H9 (cell line): Measurements from ENCODE around the gene CASP12. TPM values are rescaled to one million over a fixed set of nuclear protein-coding genes. Genes with fewer than 3 reads are reported as not detected.

Source experiments
- DNase-seq: peaks from one replicate; pipeline ENCODE4 v3.0.0-alpha.2; 2017
- H2AFZ ChIP-seq: one replicate; pipeline ENCODE4 v1.6.1; 2013; ENCODE audit warnings: mild to moderate bottlenecking, low read length, control low read depth, moderate library complexity
- H2AK5ac ChIP-seq: 2 replicates; pipeline ENCODE4 v1.6.1; 2013; ENCODE audit warnings: low read length, control low read depth, mixed read lengths; ENCODE audit not compliant: insufficient read length
- H2BK120ac ChIP-seq: one replicate; pipeline ENCODE4 v1.6.1; 2013; ENCODE audit warnings: low read depth, mild to moderate bottlenecking, low read length, control low read depth, inconsistent platforms; ENCODE audit not compliant: poor library complexity, severe bottlenecking
- H2BK12ac ChIP-seq: 2 replicates; pipeline ENCODE4 v1.6.1; 2013; ENCODE audit warnings: low read length, control low read depth, mixed read lengths, low read depth; ENCODE audit not compliant: insufficient read length
- H2BK15ac ChIP-seq: 2 replicates; pipeline ENCODE4 v1.6.1; 2013; ENCODE audit warnings: low read depth, low read length, control low read depth
- H2BK20ac ChIP-seq: one replicate; pipeline ENCODE4 v1.6.1; 2013; ENCODE audit warnings: low read depth, mild to moderate bottlenecking, low read length, control low read depth, inconsistent platforms; ENCODE audit not compliant: poor library complexity, severe bottlenecking
- H2BK5ac ChIP-seq: 2 replicates; pipeline ENCODE4 v1.6.1; 2013; ENCODE audit warnings: low read length, control low read depth, mixed read lengths; ENCODE audit not compliant: insufficient read length
- H3K14ac ChIP-seq: 2 replicates; pipeline ENCODE4 v1.6.1; 2013; ENCODE audit warnings: low read length, control low read depth; ENCODE audit not compliant: insufficient read depth
- H3K18ac ChIP-seq: 2 replicates; pipeline ENCODE4 v1.6.1; 2013; ENCODE audit warnings: low read depth, mild to moderate bottlenecking, mixed read lengths, low read length, control low read depth; ENCODE audit not compliant: insufficient read length
- H3K23ac ChIP-seq: 2 replicates; pipeline ENCODE4 v1.6.1; 2013; ENCODE audit warnings: low read length, control low read depth, mixed read lengths, low read depth; ENCODE audit not compliant: insufficient read length
- H3K23me2 ChIP-seq: 2 replicates; pipeline ENCODE4 v1.6.1; 2013; ENCODE audit warnings: low read depth, mild to moderate bottlenecking, mixed read lengths, low read length, control low read depth; ENCODE audit not compliant: insufficient read length, poor library complexity, severe bottlenecking
- H3K27ac ChIP-seq: 2 replicates; pipeline ENCODE4 v1.5.1; 2013; ENCODE audit warnings: low read length, control low read depth, mixed read lengths, low read depth; ENCODE audit not compliant: insufficient read length
- H3K27me3 ChIP-seq: 2 replicates; pipeline ENCODE4 v1.6.1; 2013; ENCODE audit warnings: low read length, control low read depth, inconsistent platforms; ENCODE audit not compliant: insufficient read depth
- H3K4ac ChIP-seq: 2 replicates; pipeline ENCODE4 v1.6.1; 2013; ENCODE audit warnings: low read depth, mild to moderate bottlenecking, control low read depth, inconsistent platforms, low read length, moderate library complexity
- H3K4me1 ChIP-seq: 2 replicates; pipeline ENCODE4 v1.6.1; 2013; ENCODE audit warnings: low read length, control low read depth, inconsistent platforms; ENCODE audit not compliant: insufficient read depth
- H3K4me2 ChIP-seq: 2 replicates; pipeline ENCODE4 v1.6.1; 2013; ENCODE audit warnings: low read length, control low read depth, mixed read lengths; ENCODE audit not compliant: insufficient read length, insufficient read depth
- H3K56ac ChIP-seq: 2 replicates; pipeline ENCODE4 v1.6.1; 2013; ENCODE audit warnings: low read depth, mild to moderate bottlenecking, mixed read lengths, low read length, control low read depth; ENCODE audit not compliant: insufficient read length
- H3K79me1 ChIP-seq: 2 replicates; pipeline ENCODE4 v1.6.1; 2013; ENCODE audit warnings: low read depth, mild to moderate bottlenecking, moderate library complexity, low read length, control low read depth, inconsistent platforms; ENCODE audit not compliant: insufficient read depth, poor library complexity, severe bottlenecking
- H3K79me2 ChIP-seq: 2 replicates; pipeline ENCODE4 v1.6.1; 2013; ENCODE audit warnings: low read length, control low read depth, inconsistent platforms; ENCODE audit not compliant: insufficient read depth
- H3K9ac ChIP-seq: 2 replicates; pipeline ENCODE4 v1.6.1; 2013; ENCODE audit warnings: low read length, control low read depth, mixed read lengths; ENCODE audit not compliant: insufficient read length; ENCODE audit errors: extremely low read depth
- H3K9me3 ChIP-seq: one replicate; pipeline ENCODE4 v1.6.1; 2013; ENCODE audit warnings: low read depth, low read length, inconsistent platforms; ENCODE audit not compliant: control insufficient read depth
- H3T11ph ChIP-seq: one replicate; pipeline ENCODE4 v1.6.1; 2013; ENCODE audit warnings: mild to moderate bottlenecking, low read length, control low read depth, inconsistent platforms
- H4K20me1 ChIP-seq: one replicate; pipeline ENCODE4 v1.6.1; 2013; ENCODE audit not compliant: control insufficient read depth, insufficient read length, insufficient read depth
- H4K5ac ChIP-seq: 2 replicates; pipeline ENCODE4 v1.6.1; 2013; ENCODE audit warnings: low read depth, mild to moderate bottlenecking, mixed read lengths, low read length, control low read depth; ENCODE audit not compliant: insufficient read length
- H4K8ac ChIP-seq: replicated peaks from 2 replicates; pipeline ENCODE4 v1.6.1; 2013; ENCODE audit warnings: low read length, control low read depth, mixed read lengths, low read depth; ENCODE audit not compliant: insufficient read length
- H4K91ac ChIP-seq: 2 replicates; pipeline ENCODE4 v1.6.1; 2013; ENCODE audit warnings: low read depth, mild to moderate bottlenecking, moderate library complexity, mixed read lengths, low read length, control low read depth; ENCODE audit not compliant: insufficient read length
- H3K27ac Mint-ChIP-seq, 3 experiments: 2 replicates in 2 of 3; 3 replicates in 1 of 3; pipeline ENCODE4 v1.8.0; 2020 to 2021; ENCODE audit warnings: mixed read lengths in 3 of 3, mild to moderate bottlenecking in 1 of 3, moderate library complexity in 1 of 3
- H3K27me3 Mint-ChIP-seq: 2 replicates; pipeline ENCODE4 v1.8.0; 2021; ENCODE audit warnings: low read depth, mild to moderate bottlenecking, moderate library complexity, mixed read lengths
- H3K36me3 Mint-ChIP-seq, 3 experiments: 2 replicates in 2 of 3; 3 replicates in 1 of 3; pipeline ENCODE4 v1.8.0; 2020 to 2021; ENCODE audit warnings: low read depth in 3 of 3, mixed read lengths in 3 of 3; ENCODE audit not compliant: insufficient read depth in 1 of 3
- H3K4me1 Mint-ChIP-seq, 2 experiments: 2 replicates each; pipeline ENCODE4 v1.8.0; 2020; ENCODE audit warnings: mixed read lengths in 2 of 2
- H3K4me3 Mint-ChIP-seq, 2 experiments: 2 replicates in 1 of 2; 3 replicates in 1 of 2; pipeline ENCODE4 v1.8.0; 2020 to 2021; ENCODE audit warnings: mild to moderate bottlenecking in 2 of 2, mixed read lengths in 2 of 2, moderate library complexity in 1 of 2
- H3K9me3 Mint-ChIP-seq, 2 experiments: 2 replicates in 1 of 2; 3 replicates in 1 of 2; pipeline ENCODE4 v1.8.0; 2020; ENCODE audit warnings: mild to moderate bottlenecking in 2 of 2, mixed read lengths in 2 of 2, moderate library complexity in 1 of 2
- WGBS: extraction: QIAGEN DNeasy Blood & Tissue Kit; methylation state at CpG from one replicate; pipeline ENCODE4 v1.1.7; 2013; ENCODE audit warnings: missing lambda C conversion rate, low lambda C conversion rate, mixed read lengths; ENCODE audit not compliant: insufficient read length; ENCODE audit errors: extremely low coverage; 5-methylcytosine and 5-hydroxymethylcytosine counted together
- long read RNA-seq: library from polyadenylated mRNA; unstranded; transcript quantifications from one replicate; pipeline ENCODE4 v2.0.0, GENCODE V29; 2020
- total RNA-seq: library from RNA; stranded (reverse); gene quantifications from 2 replicates; pipeline ENCODE4 v1.2.1, GENCODE V29; 2021
- TF ChIP-seq, protein P1 (sequence below): fragments of 200-600 bp; sonication (generic); conservative IDR thresholded peaks from 3 replicates; pipeline ENCODE4 v1.8.0; 2021; ENCODE audit warnings: antibody characterized with exemption, mild to moderate bottlenecking

Gene CASP12
- total RNA-seq, result not detected in 2 replicates
- long read RNA-seq, result 0 reads

DNA sequence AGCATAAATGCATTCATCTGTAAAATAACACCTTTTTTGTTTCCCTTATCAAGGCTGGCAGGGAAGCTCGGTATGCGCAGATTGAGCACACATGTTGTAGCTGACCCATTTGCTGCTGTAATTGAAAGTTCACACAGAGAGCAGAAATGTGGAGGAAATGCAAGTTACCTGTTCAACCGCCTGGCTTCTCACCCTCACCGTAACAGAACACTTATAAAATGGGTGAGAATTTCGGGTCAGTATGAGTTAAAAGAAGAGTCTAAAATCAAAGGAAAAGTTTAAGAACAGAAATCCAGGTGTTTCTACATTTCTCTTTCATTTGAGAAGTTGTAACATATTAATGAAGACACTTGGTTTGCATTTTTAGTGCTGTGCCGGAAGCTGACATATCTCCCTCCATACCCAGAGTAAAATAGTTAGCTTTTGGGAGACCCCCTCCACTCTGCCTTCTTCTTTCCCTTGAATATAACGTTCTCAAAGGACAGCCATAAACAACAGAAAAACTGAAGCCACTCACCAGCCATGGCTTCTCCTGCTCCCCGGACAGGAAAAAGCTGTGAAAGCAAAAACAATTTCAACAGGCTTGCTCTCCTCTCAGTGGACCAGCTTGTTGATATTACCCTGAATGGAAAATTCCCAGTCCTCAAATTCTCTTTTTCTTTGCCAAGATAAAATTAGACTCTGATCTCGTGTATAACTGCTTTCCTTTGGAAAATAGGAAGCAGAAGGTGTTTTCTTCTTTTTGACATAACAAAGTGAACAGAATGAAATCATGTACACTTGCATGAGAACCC lies at the start of gene CASP12:
Gene CASP12 (minus strand): TSS at position 570 of the 794 bp plus-strand sequence.
- H3K4me1 ChIP-seq, result peaks cover 6% of the 10 kb centered on the region; the same call in 1 of the 2 replicates
- no peak within 1 kb of the TSS for H4K5ac ChIP-seq
- no peak within 1 kb of the TSS for H2BK12ac ChIP-seq
- TF ChIP-seq, protein P1, sequence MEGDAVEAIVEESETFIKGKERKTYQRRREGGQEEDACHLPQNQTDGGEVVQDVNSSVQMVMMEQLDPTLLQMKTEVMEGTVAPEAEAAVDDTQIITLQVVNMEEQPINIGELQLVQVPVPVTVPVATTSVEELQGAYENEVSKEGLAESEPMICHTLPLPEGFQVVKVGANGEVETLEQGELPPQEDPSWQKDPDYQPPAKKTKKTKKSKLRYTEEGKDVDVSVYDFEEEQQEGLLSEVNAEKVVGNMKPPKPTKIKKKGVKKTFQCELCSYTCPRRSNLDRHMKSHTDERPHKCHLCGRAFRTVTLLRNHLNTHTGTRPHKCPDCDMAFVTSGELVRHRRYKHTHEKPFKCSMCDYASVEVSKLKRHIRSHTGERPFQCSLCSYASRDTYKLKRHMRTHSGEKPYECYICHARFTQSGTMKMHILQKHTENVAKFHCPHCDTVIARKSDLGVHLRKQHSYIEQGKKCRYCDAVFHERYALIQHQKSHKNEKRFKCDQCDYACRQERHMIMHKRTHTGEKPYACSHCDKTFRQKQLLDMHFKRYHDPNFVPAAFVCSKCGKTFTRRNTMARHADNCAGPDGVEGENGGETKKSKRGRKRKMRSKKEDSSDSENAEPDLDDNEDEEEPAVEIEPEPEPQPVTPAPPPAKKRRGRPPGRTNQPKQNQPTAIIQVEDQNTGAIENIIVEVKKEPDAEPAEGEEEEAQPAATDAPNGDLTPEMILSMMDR, result no peak
- no peak within 1 kb of the TSS for H2BK15ac ChIP-seq
- Mint-ChIP-seq H3K4me1 (peaks cover 20 to 30% of the 10 kb centered on the region in 2 experiments), H3K27me3 (no peaks in the 10 kb centered on the region), H3K27ac (peak within 1 kb of the TSS in 1 of 3 experiments; percentile 20; a peak in 1 of 7 replicates), H3K9me3 (no peaks in the 10 kb centered on the region; a peak in 1 of 5 replicates), H3K4me3 (no peak within 1 kb of the TSS), H3K36me3 (no peaks in the 10 kb centered on the region)
- H3K4ac ChIP-seq, result no peak within 1 kb of the TSS
- H3K56ac ChIP-seq, result no peak within 1 kb of the TSS
- H3K18ac ChIP-seq, result no peak within 1 kb of the TSS
- no peaks in the 10 kb centered on the region for H3K79me1 ChIP-seq
- no peaks in the 10 kb centered on the region for H3K23me2 ChIP-seq
- no peaks in the 10 kb centered on the region for H3K9me3 ChIP-seq
- H3K79me2 ChIP-seq, result no peaks in the 10 kb centered on the region
- H3K27ac ChIP-seq, result no peak within 1 kb of the TSS
- H4K20me1 ChIP-seq, result no peaks in the 10 kb centered on the region
- H2AK5ac ChIP-seq, result no peak within 1 kb of the TSS
- no peaks in the 10 kb centered on the region for H3K27me3 ChIP-seq
- H3K9ac ChIP-seq, result no peak within 1 kb of the TSS
- no peak for DNase-seq
- no peak within 1 kb of the TSS for H4K91ac ChIP-seq
- H2BK5ac ChIP-seq, result no peak within 1 kb of the TSS
- H4K8ac ChIP-seq, result no peak within 1 kb of the TSS
- no peak within 1 kb of the TSS for H3K4me2 ChIP-seq
- no peak within 1 kb of the TSS for H3K23ac ChIP-seq
- H2BK120ac ChIP-seq, result no peak within 1 kb of the TSS
- no peak within 1 kb of the TSS for H3T11ph ChIP-seq
- no CpG with 5 or more reads among the region's 9 CpGs for WGBS
- H2AFZ ChIP-seq, result no peak within 1 kb of the TSS
- no peak within 1 kb of the TSS for H3K14ac ChIP-seq
- H2BK20ac ChIP-seq, result no peak within 1 kb of the TSS
